Head of caudate nucleus (tissue), 42 donors: ENCODE measurements around the gene SLC9A3.
A peak's percentile ranks its signal among the peaks of the same experiment; 100 is the strongest.

Source experiments
- DNase-seq, 42 donors: peaks; one replicate each; pipeline versions ENCODE4 v3.0.0 to v3.0.0-alpha.2; 2020 to 2021; ENCODE audit warnings: mixed read lengths in 7 of 42
- intact Hi-C: fragments of 100-400 bp; cut with DNase I; formaldehyde crosslinking; loops from one replicate; pipeline ENCODE4 v1.15.0; 2022

SLC9A3 gene

DNA sequence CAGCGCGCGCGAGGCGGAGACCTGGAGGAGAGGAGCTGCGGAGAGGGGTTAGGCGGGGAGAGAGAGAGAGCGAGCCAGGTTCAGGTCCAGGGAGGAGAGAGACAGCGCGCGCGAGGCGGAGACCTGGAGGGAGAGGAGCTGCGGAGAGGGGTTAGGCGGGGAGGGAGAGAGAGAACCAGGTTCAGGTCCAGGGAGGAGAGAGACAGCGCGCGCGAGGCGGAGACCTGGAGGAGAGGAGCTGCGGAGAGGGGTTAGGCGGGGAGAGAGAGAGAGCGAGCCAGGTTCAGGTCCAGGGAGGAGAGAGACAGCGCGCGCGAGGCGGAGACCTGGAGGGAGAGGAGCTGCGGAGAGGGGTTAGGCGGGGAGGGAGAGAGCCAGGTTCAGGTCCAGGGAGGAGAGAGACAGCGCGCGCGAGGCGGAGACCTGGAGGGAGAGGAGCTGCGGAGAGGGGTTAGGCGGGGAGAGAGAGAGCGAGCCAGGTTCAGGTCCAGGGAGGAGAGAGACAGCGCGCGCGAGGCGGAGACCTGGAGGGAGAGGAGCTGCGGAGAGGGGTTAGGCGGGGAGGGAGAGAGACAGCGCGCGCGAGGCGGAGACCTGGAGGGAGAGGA lies 49.9 kb downstream of the SLC9A3 start:
- intact Hi-C loops, result loop anchor here (10.0 kb wide), 1 partner anchor 420 kb away; the partner anchor contains the start of genes BRD9 and TRIP13
- peak in 2 of 42 donors; percentile 1 to 5 for DNase-seq

DNA sequence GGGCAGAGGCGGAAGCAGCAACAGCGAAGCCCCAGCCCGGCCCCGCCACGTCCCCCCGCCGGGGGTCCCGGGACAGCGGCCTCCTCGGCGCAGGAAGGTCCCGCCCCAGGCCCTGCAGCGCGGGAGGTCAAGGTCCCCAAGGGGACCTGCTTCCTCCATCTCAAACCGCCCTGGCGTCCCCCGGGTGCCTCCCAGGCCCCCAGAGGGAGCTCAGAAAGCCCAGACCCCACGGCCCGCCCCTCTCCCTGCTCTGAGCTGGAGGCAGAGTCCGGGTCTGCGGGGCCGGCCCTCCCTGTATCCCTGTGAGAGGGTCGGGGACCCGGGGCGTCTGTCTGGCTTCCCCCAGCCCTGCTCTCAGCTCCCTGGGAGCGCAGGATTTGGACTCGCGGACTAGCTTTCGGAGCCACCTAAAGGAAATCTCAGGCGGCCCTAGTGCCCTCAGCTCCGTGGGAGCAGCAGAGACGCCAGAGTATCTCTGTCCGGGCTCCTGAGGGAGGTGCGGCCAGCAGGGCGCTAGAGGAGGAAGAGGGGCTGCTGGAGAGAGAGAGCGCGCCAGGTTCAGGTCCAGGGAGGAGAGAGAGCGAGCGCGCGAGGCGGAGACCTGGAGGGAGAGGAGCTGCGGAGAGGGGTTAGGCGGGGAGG lies 50.6 kb downstream of the SLC9A3 start:
- peak in 22 of 42 donors; percentile 9 to 51 (median 23) for DNase-seq
- intact Hi-C loops, result loop anchor here (2.0 to 10.0 kb wide), 2 partner anchors 31 to 421 kb away; partner anchors contain the start of genes BRD9, EXOC3 and TRIP13

DNA sequence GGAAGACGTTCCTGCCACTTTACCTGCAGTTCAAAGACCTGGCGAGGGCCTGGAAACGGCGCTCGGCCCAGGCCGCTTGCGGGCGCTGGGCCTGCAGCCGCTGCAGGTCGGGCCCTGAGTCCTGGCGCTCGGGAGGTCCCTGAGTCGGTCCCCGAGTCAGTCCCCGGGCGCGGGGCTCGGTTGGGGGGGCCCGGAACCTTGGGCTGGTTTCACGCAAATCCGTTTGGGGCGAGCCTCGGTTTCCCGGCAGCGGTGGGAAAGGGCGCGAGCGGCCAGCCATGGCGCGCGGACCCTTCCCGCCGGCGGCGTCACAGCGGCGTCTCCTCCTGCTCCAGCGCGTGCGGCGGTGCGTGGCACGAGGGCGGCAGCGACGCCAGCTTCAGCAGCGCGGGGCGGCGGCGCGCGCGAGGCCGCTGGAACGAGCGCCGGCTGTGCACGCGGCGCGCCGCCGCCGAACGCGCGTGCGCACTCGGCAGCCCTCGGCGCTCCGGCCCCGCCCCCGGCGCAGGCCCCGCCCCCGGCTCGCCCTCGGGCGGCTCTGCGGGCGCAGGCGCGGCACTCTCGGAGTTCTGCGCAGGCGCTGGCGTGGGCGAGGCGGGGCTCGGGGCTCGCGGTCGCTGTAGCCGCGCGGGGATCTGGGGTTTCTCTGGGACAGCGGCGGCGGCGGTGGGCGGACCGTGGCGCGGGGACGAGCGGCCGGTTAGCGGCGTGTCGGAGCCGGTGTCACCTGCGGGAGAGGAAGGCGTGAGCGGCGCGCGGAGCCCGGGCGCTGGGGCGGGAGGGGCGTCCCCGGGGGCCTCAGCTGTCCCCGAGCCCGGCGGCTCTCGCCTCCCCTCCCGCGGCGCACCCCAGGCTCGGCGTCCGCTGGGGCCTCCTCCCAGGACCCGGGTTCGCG lies 51.3 kb downstream of the SLC9A3 start:
- peak; percentile 50 to 94 (median 88) for DNase-seq
- intact Hi-C loops, result loop anchor here (2.0 to 10.0 kb wide), 2 partner anchors 30 to 422 kb away; partner anchors contain the start of genes BRD9, EXOC3 and TRIP13

DNA sequence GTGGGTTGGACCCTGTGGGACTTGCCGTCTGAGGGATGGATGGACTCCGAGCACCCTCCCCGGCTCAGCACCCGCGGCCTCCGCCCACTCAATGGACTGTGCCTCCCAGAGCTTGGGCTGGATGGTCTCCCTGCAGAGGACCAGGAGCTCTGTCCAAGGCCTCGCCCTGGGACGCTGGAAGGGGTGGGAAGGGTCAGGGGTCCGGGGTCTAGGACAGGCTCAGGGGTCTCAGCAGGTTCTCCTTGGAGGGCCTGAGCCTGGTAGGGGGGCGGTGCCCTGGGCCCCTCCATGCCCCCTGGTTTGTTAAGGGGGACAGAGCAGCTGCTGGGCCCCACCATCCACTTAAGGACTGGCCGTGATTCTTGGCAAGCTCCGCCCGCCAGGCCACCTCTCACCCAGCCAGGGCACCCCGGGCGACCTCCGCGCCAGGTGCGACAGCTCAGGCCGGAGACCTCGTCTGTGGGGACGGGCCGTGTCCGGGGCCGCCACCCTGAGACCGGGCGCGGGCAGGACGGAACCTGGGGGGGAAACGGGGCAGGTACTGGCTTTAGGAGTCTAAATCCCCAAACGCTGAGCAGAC lies 52.1 kb downstream of the SLC9A3 start:
- peak in 13 of 42 donors; percentile 7 to 47 (median 22) for DNase-seq
- intact Hi-C loops, result loop anchor here (2.0 to 10.0 kb wide), 2 partner anchors 29 to 423 kb away; partner anchors contain the start of genes BRD9, EXOC3 and TRIP13

DNA sequence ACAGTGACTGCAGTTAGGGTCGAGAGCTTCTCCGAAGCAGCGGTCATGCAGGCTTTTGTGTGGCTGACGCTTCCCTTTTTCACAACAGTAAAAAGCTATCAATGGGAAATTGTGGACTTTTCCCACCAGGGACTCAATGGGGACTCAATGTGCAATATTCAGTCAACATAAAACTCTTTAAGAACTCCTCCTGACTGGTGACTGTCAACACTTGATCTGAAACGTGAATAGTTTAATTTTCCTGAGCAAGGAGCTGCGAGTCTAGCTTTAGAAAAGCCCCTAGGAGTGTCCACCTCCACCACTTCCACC lies 52.5 kb downstream of the SLC9A3 start:
- intact Hi-C loops, result loop anchor here (2.0 to 10.0 kb wide), 2 partner anchors 29 to 423 kb away; partner anchors contain the start of genes BRD9, EXOC3 and TRIP13
- no peak for DNase-seq

DNA sequence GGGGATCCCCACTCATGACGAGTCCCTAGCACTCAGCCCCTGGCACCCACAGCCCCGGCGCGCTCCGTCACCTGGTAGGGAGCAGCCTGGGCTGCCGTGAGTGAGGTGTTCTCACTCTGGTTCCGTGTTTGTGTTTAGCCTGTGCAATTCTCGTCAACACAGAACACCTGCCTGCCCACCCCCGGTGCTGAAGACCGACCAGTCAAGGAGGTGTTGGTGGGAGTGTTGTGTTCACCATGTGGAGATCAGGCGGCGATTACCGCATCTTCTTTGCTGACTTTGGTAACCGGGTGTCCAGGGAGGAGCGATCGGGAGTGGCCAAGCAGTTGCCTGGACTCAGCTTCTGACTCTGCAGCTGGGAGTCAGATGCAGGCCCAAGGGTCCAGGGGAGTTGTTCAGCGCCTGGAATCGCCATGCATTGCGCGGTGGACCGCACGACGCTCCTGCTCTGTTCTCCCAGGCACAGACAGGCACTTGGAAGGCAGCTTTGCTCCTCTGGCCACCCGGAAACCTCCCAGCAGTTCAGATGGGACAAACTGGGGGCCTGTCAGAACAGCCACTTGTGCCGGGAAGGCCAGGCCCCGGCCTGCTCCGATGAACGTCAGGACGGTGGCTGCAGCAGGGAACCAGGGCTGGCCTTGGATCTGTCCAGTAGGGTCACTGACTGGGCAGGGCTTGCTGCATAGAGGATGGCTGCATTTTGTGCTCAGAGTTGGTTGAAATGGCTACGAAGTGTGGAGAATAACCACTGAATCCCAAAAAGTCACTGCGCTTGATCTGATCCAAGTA lies 53.1 kb downstream of the SLC9A3 start:
- intact Hi-C loops, result loop anchor here (10.0 kb wide), 1 partner anchor 424 kb away; the partner anchor contains the start of genes BRD9 and TRIP13
- peak in 3 of 42 donors; percentile 1 to 41 (median 6) for DNase-seq

DNA sequence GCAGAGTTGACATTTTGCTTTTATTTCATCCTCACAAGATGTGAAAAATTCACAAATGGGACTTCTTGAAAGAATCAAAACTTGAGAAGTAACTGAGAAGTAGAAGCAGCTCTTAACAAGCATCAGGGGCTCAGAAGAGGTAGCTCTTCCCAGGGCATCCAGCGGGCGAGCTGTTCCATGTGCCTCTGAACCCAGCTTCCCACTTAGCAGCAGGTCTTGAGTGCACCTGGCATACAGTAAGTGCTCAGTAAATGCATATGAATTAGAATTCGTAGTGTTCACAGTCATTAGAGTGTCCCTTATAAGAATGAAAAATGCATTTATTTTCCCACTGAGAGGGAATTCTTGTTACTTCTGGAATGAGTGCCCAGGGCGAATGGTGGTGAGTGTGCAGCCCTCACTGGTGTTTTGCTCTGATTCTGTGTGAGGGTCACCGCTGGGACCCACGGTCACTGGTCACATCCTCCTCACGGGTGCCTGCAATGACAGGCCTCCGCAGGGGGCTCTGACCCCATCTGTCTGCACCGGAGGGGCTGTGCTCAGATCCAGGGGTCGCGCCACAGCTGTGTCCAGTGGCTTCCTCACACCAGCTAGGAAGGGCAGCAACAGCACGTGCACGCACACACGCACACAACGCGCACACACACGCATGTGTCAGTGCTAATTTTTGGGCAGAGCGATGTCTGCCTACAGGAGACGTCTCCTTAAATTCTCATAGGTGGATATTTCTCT lies 54.3 kb downstream of the SLC9A3 start:
- peak in 1 of 42 donors; percentile 1 for DNase-seq
- intact Hi-C loops, result loop anchor here (10.0 kb wide), 1 partner anchor 425 kb away; the partner anchor contains the start of genes BRD9 and TRIP13

DNA sequence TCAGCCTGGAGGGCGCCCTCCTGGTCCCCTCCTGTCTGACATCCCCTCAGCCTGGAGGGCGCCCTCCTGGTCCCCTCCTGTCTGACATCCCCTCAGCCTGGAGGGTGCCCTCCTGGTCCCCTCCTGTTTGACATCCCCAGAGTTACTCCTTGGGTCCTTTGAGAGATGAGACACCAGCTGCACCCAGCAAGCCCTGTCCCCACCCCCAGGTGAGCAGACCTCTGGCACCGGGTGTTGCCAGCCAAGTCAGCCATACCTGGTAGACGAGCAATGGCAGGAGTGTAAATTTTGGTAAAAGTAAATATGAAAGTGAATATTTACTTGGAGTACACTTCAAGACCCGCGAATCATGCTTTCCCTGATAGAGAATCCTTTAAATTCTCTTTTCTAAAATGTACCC lies 55.8 kb downstream of the SLC9A3 start:
- intact Hi-C loops, result no loop called here
- peak in 5 of 42 donors; percentile 2 to 22 (median 22) for DNase-seq

DNA sequence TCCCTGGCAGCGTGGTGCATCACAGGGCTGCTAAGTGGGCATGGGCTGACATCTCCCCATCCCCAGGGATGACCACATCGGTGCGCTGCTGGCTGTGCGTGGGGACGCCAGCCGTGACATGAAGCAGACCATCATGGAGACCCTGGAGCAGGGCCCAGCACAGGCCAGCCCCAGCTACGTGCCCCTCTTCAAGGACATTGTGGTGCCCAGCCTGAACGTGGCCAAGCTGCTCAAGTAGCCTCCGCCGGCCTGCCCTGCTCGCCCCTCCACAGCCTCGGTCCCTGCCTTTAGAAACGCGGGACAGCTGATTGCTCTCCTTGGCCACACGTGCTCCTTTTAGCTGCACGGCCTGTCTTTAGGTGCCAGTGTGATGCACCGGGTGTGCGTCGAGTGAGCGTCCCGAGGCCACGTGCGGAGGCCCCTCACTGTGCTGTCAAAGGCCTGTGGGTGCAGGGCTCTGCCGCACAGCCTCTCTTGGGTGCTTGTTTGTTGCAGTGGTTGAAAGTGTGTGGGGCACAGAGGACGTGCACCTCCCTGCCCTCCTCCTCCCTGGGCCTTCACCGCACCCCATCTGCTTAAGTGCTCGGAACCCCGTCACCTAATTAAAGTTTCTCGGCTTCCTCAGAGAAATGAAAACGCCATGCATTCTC lies 57.5 kb downstream of the SLC9A3 start:
- intact Hi-C loops, result no loop called here
- peak in 8 of 42 donors; percentile 3 to 28 (median 14) for DNase-seq

DNA sequence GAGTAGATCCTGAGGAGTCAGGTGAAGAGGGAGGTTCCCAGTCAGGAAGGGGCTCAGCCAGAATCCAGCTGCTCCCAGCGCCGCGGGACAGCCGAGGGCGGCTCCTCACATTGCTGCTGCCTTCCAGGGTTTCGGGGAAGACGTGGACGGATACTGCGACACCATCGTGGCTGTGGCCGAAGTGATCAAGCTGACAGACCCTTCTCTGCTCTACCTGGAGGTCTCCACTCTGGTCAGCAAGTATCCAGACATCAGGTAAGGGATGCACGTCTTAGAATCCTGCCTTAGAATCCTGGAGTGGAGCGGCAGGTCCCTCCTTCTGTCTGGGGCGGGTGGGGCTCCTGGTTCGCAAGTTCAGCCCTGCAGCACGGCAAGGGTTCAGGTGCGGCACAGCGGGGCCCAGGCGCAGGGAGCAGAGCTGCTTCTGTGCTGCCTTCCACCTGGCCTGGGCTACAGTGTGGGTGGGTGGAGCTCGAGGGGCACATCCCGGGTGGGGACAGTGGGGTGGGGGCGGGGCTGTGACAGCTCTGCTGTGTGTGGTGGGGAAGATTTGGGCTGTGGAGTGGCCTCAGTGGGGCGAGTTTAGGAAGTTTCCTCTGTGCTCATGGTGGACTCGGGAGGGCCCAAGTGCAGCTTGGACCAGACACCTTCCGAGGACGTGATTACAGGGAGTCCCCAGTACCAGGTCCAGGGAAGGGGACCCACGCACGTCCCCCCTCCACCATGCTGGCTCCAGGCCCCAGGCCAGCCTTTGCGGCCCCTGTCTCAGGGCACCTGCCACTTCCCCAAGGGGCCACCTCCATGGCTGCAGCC lies 58.5 kb downstream of the SLC9A3 start:
- intact Hi-C loops, result no loop called here
- DNase-seq, result peak in 9 of 42 donors; percentile 0 to 38 (median 10)

DNA sequence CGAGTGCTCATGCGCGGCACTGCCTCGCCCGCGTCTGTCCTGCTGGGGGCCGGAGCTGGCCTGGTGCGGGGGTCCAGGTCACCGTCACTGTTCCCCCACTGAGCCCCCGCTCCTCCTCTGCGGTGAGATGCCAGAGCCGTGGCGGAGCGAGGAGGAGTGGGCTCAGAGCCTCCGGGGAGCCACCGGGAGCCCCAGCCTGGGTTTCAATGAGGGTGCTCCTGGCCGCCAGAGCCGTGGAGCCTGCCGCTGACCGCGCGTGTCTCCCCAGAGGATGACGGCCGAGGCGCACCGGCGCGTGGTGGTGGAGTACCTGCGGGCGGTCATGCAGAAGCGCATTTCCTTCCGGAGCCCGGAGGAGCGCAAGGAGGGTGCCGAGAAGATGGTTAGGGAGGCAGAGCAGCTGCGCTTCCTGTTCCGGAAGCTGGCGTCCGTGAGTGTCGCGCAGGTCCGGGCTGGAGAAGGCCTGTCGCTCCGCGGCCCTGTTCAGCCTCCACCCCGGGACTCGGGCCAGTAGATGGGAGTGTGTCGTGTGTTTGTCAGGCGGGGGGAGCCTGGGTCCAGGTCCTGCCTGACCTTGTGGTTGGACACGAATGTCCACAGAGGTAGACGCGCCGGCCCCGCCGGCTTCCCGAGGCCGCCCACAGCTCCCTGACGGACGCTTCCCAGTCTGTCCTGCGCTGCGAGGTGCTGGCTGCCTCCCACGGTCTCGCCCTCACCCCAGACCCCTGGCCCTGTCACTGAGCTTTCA lies 59.2 kb downstream of the SLC9A3 start:
- peak in 11 of 42 donors; percentile 1 to 36 (median 12) for DNase-seq
- intact Hi-C loops, result no loop called here

DNA sequence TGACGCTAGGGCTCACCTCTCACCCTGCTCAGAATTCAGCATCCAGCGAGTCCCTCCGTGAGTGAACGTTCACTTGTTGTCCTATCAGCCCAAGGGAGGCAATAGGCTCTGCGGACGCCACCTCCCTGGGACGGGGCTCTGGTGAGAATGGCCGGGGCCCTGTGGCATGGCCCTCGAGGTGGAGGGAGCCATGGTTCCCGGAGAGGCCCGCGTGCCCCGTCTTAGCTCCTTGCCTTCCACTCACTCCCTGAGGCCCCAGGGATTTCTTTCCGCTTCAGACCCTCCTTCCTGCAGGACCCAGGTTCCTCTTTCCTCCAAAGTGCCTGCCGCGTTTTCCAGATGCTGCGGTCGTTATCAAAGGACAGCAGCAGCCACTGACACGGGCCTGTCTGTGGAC lies 59.8 kb downstream of the SLC9A3 start:
- intact Hi-C loops, result no loop called here
- peak in 11 of 42 donors; percentile 1 to 29 (median 10) for DNase-seq

DNA sequence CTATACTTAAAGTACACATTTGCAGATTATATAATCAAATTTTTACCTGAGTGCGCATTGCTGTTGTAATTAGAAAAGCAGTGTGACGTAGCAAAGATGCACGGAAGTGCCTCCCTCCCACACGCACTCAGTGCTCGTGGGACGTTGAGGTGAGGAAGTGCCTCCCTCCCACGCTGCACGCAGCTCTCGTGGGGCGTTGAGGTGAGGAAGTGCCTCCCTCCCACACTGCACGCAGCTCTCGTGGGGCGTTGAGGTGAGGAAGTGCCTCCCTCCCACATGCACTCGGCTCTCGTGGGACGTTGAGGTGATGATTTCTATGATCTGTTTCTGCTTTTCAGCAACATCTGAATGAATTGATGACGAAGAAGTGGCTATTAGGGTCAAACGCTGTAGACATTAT lies 60.3 kb downstream of the SLC9A3 start:
- DNase-seq, result peak in 40 of 42 donors; percentile 26 to 86 (median 68)

DNA sequence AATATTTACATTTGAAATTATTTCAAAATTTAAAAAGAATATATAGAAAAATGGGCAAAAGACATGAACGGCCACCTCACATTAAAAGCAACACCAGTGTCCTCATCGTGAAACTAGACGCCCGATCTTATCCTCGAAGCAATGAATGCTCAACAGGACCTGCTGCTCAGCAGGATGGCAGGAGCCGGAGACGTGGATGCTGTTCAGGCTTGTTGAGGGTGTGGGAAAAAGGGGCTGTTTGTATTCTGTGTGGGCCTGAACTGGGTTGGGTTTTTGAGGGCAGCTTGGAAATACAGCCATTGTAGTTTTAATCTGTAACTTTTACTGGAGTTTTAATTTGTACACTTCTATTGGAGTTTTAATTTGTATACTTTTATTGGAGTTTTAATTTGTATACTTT lies 60.9 kb downstream of the SLC9A3 start:
- DNase-seq, result peak in 8 of 42 donors; percentile 1 to 22 (median 8)
- intact Hi-C loops, result no loop called here

More for the DNA sequence above, 60.3 kb downstream of the SLC9A3 start:
- intact Hi-C loops, result no loop called here

DNA sequence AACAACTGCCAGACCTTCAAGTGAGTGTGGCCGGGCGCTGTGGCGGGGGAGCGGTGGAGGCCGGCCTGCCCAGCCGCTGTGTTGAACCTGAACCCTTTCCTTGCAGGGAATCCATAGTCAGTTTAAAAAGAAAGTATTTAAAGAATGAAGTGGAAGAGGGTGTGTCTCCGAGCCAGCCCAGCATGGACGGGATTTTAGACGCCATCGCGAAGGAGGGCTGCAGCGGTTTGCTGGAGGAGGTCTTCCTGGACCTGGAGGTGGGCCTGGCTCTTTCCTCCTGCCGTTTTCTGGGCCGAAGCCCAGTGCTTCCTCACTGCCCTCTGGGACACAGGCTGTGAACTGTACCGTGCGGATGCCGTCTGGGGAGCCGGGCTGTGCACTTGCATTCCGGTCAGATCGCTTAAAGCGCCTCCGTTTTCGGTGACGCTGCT lies 62.2 kb downstream of the SLC9A3 start:
- intact Hi-C loops, result no loop called here
- peak in 10 of 42 donors; percentile 0 to 23 (median 6) for DNase-seq
